ENCODE data around the gene PALLD. TPM values are rescaled to one million over a fixed set of nuclear protein-coding genes. Genes with fewer than 3 reads are reported as not detected.

Gene PALLD
- total and polyA plus RNA-seq, 2 of the 8 experiments (the other 6 are each of a cell fraction or from before 2014, with no cell fraction given) = 10.5 to 25.0 TPM

GRCh38 chr4:168877511-168878491 lies 380.9 kb downstream of the PALLD start:
- FAIRE-seq = no peak
- POLR2A ChIA-PET (ENCODE audit: partially characterized antibody) = interaction anchor here (0.7 to 1.4 kb wide), 6 partner anchors 13 to 46 kb away, joined by 3 to 5 read pairs (median 4); no protein-coding TSS in a partner anchor
- H2AFZ ChIP-seq (ENCODE audit: low read length) = peak overlapping the region; percentile 99
- TF ChIP-seq POLR2AphosphoS5 (IDR thresholded peaks at IDR 0.05; ENCODE audit: low read depth, low read length) = no peak; the same call in 1 of the 2 replicates
- no peak for TF ChIP-seq PHF8 (conservative IDR thresholded peaks at IDR 0.05; ENCODE audit: low read depth, low read length)
- TF ChIP-seq KDM5A (IDR thresholded peaks at IDR 0.05; ENCODE audit: low read length) = no peak
- peak; percentile 60; the same call in 1 of the 2 replicates for TF ChIP-seq EGR1 (IDR thresholded peaks at IDR 0.05; ENCODE audit: borderline replicate concordance, low read depth, low read length)
- TF ChIP-seq CBX8 (IDR thresholded peaks at IDR 0.05; ENCODE audit: borderline replicate concordance, low read depth, low read length) = no peak
- TF ChIP-seq TAF1 (IDR thresholded peaks at IDR 0.05; ENCODE audit: low read depth, low read length) = no peak
- TF ChIP-seq CHD1 (IDR thresholded peaks at IDR 0.05; ENCODE audit: low read depth, low read length) = no peak
- TF ChIP-seq GABPA (IDR thresholded peaks at IDR 0.05; ENCODE audit: borderline replicate concordance, insufficient read depth, low read length) = no peak
- no peak for TF ChIP-seq ATF3 (IDR thresholded peaks at IDR 0.05; ENCODE audit: insufficient read depth, low read depth, low read length)
- TF ChIP-seq RNF2 (IDR thresholded peaks at IDR 0.05; ENCODE audit: borderline replicate concordance, low read depth, low read length, missing control alignments, poor library complexity, severe bottlenecking) = no peak

More at GRCh38 chr4:168877511-168878491, 380.9 kb downstream of the PALLD start:
- H3K56ac ChIP-seq (replicated peaks; ENCODE audit: insufficient read length, low read depth, low read length) = no peak overlapping the region
- no peak overlapping the region for H2BK5ac ChIP-seq (ENCODE audit: low read depth, low read length)
- DNase-seq (ENCODE audit: low read depth in 1 of 2, low spot score in 2 of 2) = peak in 1 of 2 experiments; percentile 75
- H3K14ac ChIP-seq (ENCODE audit: insufficient read length) = no peak overlapping the region
- H2BK120ac ChIP-seq (replicated peaks; ENCODE audit: low read depth, low read length) = no peak overlapping the region
- H3K4me1 ChIP-seq (replicated peaks in 1 of 4; ENCODE audit: control insufficient read depth in 3 of 4, insufficient read depth in 4 of 4, low read length in 3 of 4) = peaks cover 0 to 3% (median 0%) of the 10 kb centered on the region in 4 experiments; a peak in 2 of 7 replicates
- peaks cover 0 to 14% (median 3%) of the 10 kb centered on the region in 4 experiments; a peak in 6 of 7 replicates for H3K27me3 ChIP-seq (replicated peaks in 1 of 4; ENCODE audit: control insufficient read depth in 3 of 4, extremely low read depth in 1 of 4, insufficient read depth in 3 of 4, low read length in 3 of 4)
- no peaks in the 10 kb centered on the region for H3K9me3 ChIP-seq (ENCODE audit: insufficient read depth in 2 of 2, low read depth in 1 of 2, low read length in 1 of 2)
- peak overlapping the region in 3 of 4 experiments; percentile 7 to 78 (median 36); a peak in 3 of 7 replicates for H3K9ac ChIP-seq (replicated peaks in 1 of 4; ENCODE audit: extremely low read depth in 1 of 4, low read depth in 3 of 4, low read length in 3 of 4)
- H3K18ac ChIP-seq (ENCODE audit: extremely low read depth, low read length) = no peak overlapping the region
- H3K23ac ChIP-seq (ENCODE audit: insufficient read length) = no peak overlapping the region
- peaks cover 2% of the 10 kb centered on the region; the same call in 1 of the 2 replicates for H3K23me2 ChIP-seq (ENCODE audit: low read depth, low read length)
- H2AK5ac ChIP-seq (ENCODE audit: low read depth, low read length) = no peak overlapping the region
- H3K27ac ChIP-seq (ENCODE audit: low read depth, low read length) = no peak overlapping the region
- no peak overlapping the region for H2BK20ac ChIP-seq (ENCODE audit: low read length)
- no peaks in the 10 kb centered on the region for H4K20me1 ChIP-seq (replicated peaks in 1 of 2; ENCODE audit: control insufficient read depth in 1 of 2, insufficient read depth in 2 of 2, low read length in 2 of 2)
- peak overlapping the region; percentile 40; the same call in 1 of the 2 replicates for H2BK15ac ChIP-seq (ENCODE audit: low read length)
- no peaks in the 10 kb centered on the region for H3K79me2 ChIP-seq (ENCODE audit: control insufficient read depth in 1 of 2, insufficient read depth in 2 of 2, low read length in 2 of 2)
- H3K36me3 ChIP-seq (ENCODE audit: control insufficient read depth in 2 of 4, insufficient read depth in 4 of 4, low read length in 3 of 4) = no peaks in the 10 kb centered on the region
- no peak overlapping the region for H3K4ac ChIP-seq (replicated peaks; ENCODE audit: insufficient read length, low read depth, low read length)
- H4K91ac ChIP-seq (replicated peaks; ENCODE audit: insufficient read length, low read length) = no peak overlapping the region
- no peaks in the 10 kb centered on the region for H3K79me1 ChIP-seq (ENCODE audit: low read depth, low read length)
- peak overlapping the region; percentile 71 for H4K8ac ChIP-seq (ENCODE audit: extremely low read depth, insufficient read depth, low read length)
- CTCF ChIA-PET (ENCODE audit: partially characterized antibody) = interaction anchor here (0.7 to 3.4 kb wide), 6 partner anchors 12 to 291 kb away, joined by 3 to 18 read pairs (median 4); no protein-coding TSS in a partner anchor
- no peak overlapping the region for H2BK12ac ChIP-seq (ENCODE audit: low read depth, low read length)
- H3K4me2 ChIP-seq (ENCODE audit: insufficient read depth in 1 of 2, low read depth in 2 of 2, low read length in 2 of 2) = peak overlapping the region; percentile 52 to 84
- H4K5ac ChIP-seq (ENCODE audit: insufficient read length, low read depth, low read length) = no peak overlapping the region
- WGBS, 2 experiments (ENCODE audit: extremely low coverage in 1 of 2, insufficient coverage in 1 of 2, insufficient read length in 1 of 2, insufficient replicate concordance in 2 of 2, low coverage in 1 of 2, low lambda C conversion rate in 2 of 2, missing lambda C conversion rate in 1 of 2) = 6% methylated on average over 61 of the region's 108 CpGs; no CpG with 5 or more reads in 1 of the 2 experiments
- peak overlapping the region; percentile 38 to 63 (median 41) for H3K4me3 ChIP-seq (ENCODE audit: extremely low read depth in 1 of 4, insufficient read depth in 2 of 4, low read depth in 3 of 4, low read length in 4 of 4)

Data from H1 (cell line).